ENCODE results near the gene NTN4.

The NTN4 gene

GRCh38 chr12:95614390-95614982 is 176.1 kb downstream of the NTN4 start:
- no peaks in the 10 kb centered on the region for H3K4me1 ChIP-seq (ENCODE audit: control insufficient read depth, insufficient read depth, low read length)
- no peak for DNase-seq (ENCODE audit: low read depth)
- H3K9me3 ChIP-seq (ENCODE audit: control insufficient read depth, low read length), result no peaks in the 10 kb centered on the region
- H3K36me3 ChIP-seq (ENCODE audit: control insufficient read depth, insufficient read depth, low read length, severe bottlenecking), result no peaks in the 10 kb centered on the region
- no peak overlapping the region for H3K9ac ChIP-seq (ENCODE audit: low read length)
- H3K4me3 ChIP-seq (ENCODE audit: low read length), result no peak overlapping the region
- H3K27me3 ChIP-seq (replicated peaks; ENCODE audit: control insufficient read depth, insufficient read depth, low read length), result no peaks in the 10 kb centered on the region

- no peaks in the 10 kb centered on the region for H3K9me3 ChIP-seq (ENCODE audit: control insufficient read depth, low read length)
- no peak overlapping the region for H3K9ac ChIP-seq (ENCODE audit: low read length)
- no peaks in the 10 kb centered on the region for H3K36me3 ChIP-seq (ENCODE audit: control insufficient read depth, insufficient read depth, low read length, severe bottlenecking)
- no peak overlapping the region for H3K4me3 ChIP-seq (ENCODE audit: low read length)
- no peak for DNase-seq (ENCODE audit: low read depth)
- no peaks in the 10 kb centered on the region for H3K4me1 ChIP-seq (ENCODE audit: control insufficient read depth, insufficient read depth, low read length)
- no peaks in the 10 kb centered on the region for H3K27me3 ChIP-seq (replicated peaks; ENCODE audit: control insufficient read depth, insufficient read depth, low read length)
Measured at GRCh38 chr12:95613021-95613420, 177.5 kb downstream of the NTN4 start.

GRCh38 chr12:95611676-95612309 is 178.8 kb downstream of the NTN4 start:
- no peak for DNase-seq (ENCODE audit: low read depth)
- Histone ChIP-seq H3K9ac (ENCODE audit: low read length) (no peak overlapping the region), H3K36me3 (ENCODE audit: control insufficient read depth, insufficient read depth, low read length, severe bottlenecking) (no peaks in the 10 kb centered on the region), H3K27me3 (replicated peaks; ENCODE audit: control insufficient read depth, insufficient read depth, low read length) (no peaks in the 10 kb centered on the region), H3K4me3 (ENCODE audit: low read length) (no peak overlapping the region), H3K9me3 (ENCODE audit: control insufficient read depth, low read length) (no peaks in the 10 kb centered on the region), H3K4me1 (ENCODE audit: control insufficient read depth, insufficient read depth, low read length) (no peaks in the 10 kb centered on the region)

- no peaks in the 10 kb centered on the region for H3K36me3 ChIP-seq (ENCODE audit: control insufficient read depth, insufficient read depth, low read length, severe bottlenecking)
- H3K4me3 ChIP-seq (ENCODE audit: low read length), result no peak overlapping the region
- H3K9ac ChIP-seq (ENCODE audit: low read length), result no peak overlapping the region
- no peaks in the 10 kb centered on the region for H3K9me3 ChIP-seq (ENCODE audit: control insufficient read depth, low read length)
- no peaks in the 10 kb centered on the region for H3K27me3 ChIP-seq (replicated peaks; ENCODE audit: control insufficient read depth, insufficient read depth, low read length)
- peak; percentile 62 for DNase-seq (ENCODE audit: low read depth)
- H3K4me1 ChIP-seq (ENCODE audit: control insufficient read depth, insufficient read depth, low read length), result no peaks in the 10 kb centered on the region
Measured at GRCh38 chr12:95608252-95609033, 182.1 kb downstream of the NTN4 start.

All from adipocyte (in vitro differentiated cells).